Measurements from ENCODE around the gene DNM1L. TPM values are rescaled to one million over a fixed set of nuclear protein-coding genes. Genes with fewer than 3 reads are reported as not detected.

DNM1L gene
- total and polyA plus RNA-seq, 2 of the 4 experiments (the other 2 are of a cell fraction) = 44.8 to 70.1 TPM

- no peak overlapping the region for H4K8ac ChIP-seq (ENCODE audit: low read depth in 2 of 2, low read length in 2 of 2)
- H4K5ac ChIP-seq (ENCODE audit: low read depth, low read length) = no peak overlapping the region
- POLR2A ChIA-PET (ENCODE audit: unreplicated experiment) = no interaction called here
- no peak for DNase-seq
- no peak overlapping the region for H2AK9ac ChIP-seq (replicated peaks; ENCODE audit: low read depth, low read length, poor library complexity)
- no peaks in the 10 kb centered on the region for H3K27me3 ChIP-seq (ENCODE audit: control insufficient read depth, insufficient read depth, low read length)
- no peak overlapping the region for H4K91ac ChIP-seq (ENCODE audit: insufficient read depth, low read depth, low read length)
- no peak overlapping the region for H3K18ac ChIP-seq (ENCODE audit: low read depth, low read length)
- H3K4me2 ChIP-seq (ENCODE audit: low read depth, low read length) = no peak overlapping the region
- no peak overlapping the region for H3K4me3 ChIP-seq (ENCODE audit: insufficient read depth, low read depth, low read length)
- H4K20me1 ChIP-seq (ENCODE audit: insufficient read depth, low read length) = no peaks in the 10 kb centered on the region
- dilution Hi-C loops (cut with HindIII; ENCODE audit: low sequenced_read_pairs, unreplicated experiment) (no loop called here), in situ Hi-C loops (cut with MboI; ENCODE audit: low sequenced_read_pairs) (no loop called here), intact Hi-C loops (cut with micrococcal nuclease) (no loop called here)
- no peak for ATAC-seq (ENCODE audit: low read depth)
- H3K14ac ChIP-seq (replicated peaks; ENCODE audit: low read depth, low read length) = no peak overlapping the region
- H2AFZ ChIP-seq (replicated peaks; ENCODE audit: low read length, poor library complexity) = no peak overlapping the region
- no peak overlapping the region for H2BK15ac ChIP-seq (ENCODE audit: low read depth, low read length)
- WGBS, 2 experiments (ENCODE audit: extremely low coverage in 2 of 2, insufficient read length in 1 of 2) = 94% methylated on average over 4 of the region's 4 CpGs; no CpG with 5 or more reads in 1 of the 2 experiments
- H3K9ac ChIP-seq (ENCODE audit: low read depth, low read length) = no peak overlapping the region
- no peak overlapping the region for H3K4ac ChIP-seq (ENCODE audit: low read depth, low read length)
- no peak overlapping the region for H2BK20ac ChIP-seq (ENCODE audit: low read depth, low read length)
- BruUV-seq (replicated peaks) = no TSS peak
- no peak overlapping the region for H3K23ac ChIP-seq (ENCODE audit: low read depth, low read length)
- no peak overlapping the region for H2BK5ac ChIP-seq (ENCODE audit: low read depth, low read length, poor library complexity, severe bottlenecking)
- no peak overlapping the region for H3K56ac ChIP-seq (ENCODE audit: extremely low read depth, insufficient read depth, low read length)
- no peak overlapping the region for H3K27ac ChIP-seq (ENCODE audit: insufficient read depth, low read length)
- no peaks in the 10 kb centered on the region for H3K4me1 ChIP-seq (ENCODE audit: control insufficient read depth, insufficient read depth, low read length)
- TF ChIP-seq RAD21 (IDR thresholded peaks at IDR 0.05; ENCODE audit: low read length) (no peak), RFX5 (IDR thresholded peaks at IDR 0.05; ENCODE audit: low read depth, low read length) (no peak), MXI1 (IDR thresholded peaks at IDR 0.05; ENCODE audit: borderline replicate concordance, low read depth, low read length) (no peak), MAFK (IDR thresholded peaks at IDR 0.05; ENCODE audit: low read depth, low read length) (no peak), RCOR1 (IDR thresholded peaks at IDR 0.05; ENCODE audit: insufficient replicate concordance, low read length) (no peak), FOS (IDR thresholded peaks at IDR 0.05; ENCODE audit: low read depth, low read length) (no peak), CTCF (conservative IDR thresholded peaks at IDR 0.05; ENCODE audit: low read depth, low read length) (no peak), POLR2A (IDR thresholded peaks at IDR 0.05; ENCODE audit: low read depth, low read length) (no peak), CHD1 (IDR thresholded peaks at IDR 0.05; ENCODE audit: low read depth, low read length) (no peak), BHLHE40 (IDR thresholded peaks at IDR 0.05; ENCODE audit: low read depth, low read length) (no peak)
- H2BK120ac ChIP-seq (ENCODE audit: low read depth, low read length) = no peak overlapping the region
- CTCF ChIA-PET = no interaction called here
- no peak overlapping the region for H2AK5ac ChIP-seq (ENCODE audit: low read depth, low read length)
- no peaks in the 10 kb centered on the region for H3K36me3 ChIP-seq (ENCODE audit: control insufficient read depth, insufficient read depth, low read length)
- no peaks in the 10 kb centered on the region for H3K9me3 ChIP-seq (ENCODE audit: control insufficient read depth, insufficient read depth, low read length)
- no peaks in the 10 kb centered on the region for H3K9me1 ChIP-seq (ENCODE audit: insufficient read depth, low read length)
- no peaks in the 10 kb centered on the region for H3K79me1 ChIP-seq (ENCODE audit: low read depth in 1 of 2, low read length in 2 of 2)
Observed at GRCh38 chr12:32651956-32652210, 27.2 kb upstream of the DNM1L start.
